Neutrophil (primary cell): ENCODE data around the gene PIANP.

Experiments
- H3K27ac ChIP-seq: fragments of 200-600 bp; sonication (generic); 2 replicates; pipeline ENCODE4 v1.5.1; 2016; ENCODE audit warnings: mild to moderate bottlenecking, moderate library complexity
- H3K27me3 ChIP-seq: fragments of 200-600 bp; sonication (generic); 2 replicates; pipeline ENCODE4 v1.6.0; 2016; ENCODE audit warnings: mild to moderate bottlenecking
- H3K36me3 ChIP-seq: fragments of 200-600 bp; sonication (generic); 2 replicates; pipeline ENCODE4 v1.5.1; 2017
- H3K4me1 ChIP-seq, 2 experiments: fragments of 200-600 bp in 1 of 2; sonication (generic) in 1 of 2; 1 replicate in 1 of 2; 2 replicates in 1 of 2; pipeline versions ENCODE4 v1.5.1 to v1.6.1; 2013 to 2016; ENCODE audit warnings: low read depth in 1 of 2, low read length in 1 of 2, mild to moderate bottlenecking in 1 of 2, moderate library complexity in 1 of 2; ENCODE audit not compliant: control insufficient read depth in 1 of 2, insufficient read depth in 1 of 2
- H3K4me3 ChIP-seq, 2 experiments: fragments of 200-600 bp in 1 of 2; sonication (generic) in 1 of 2; 1 replicate in 1 of 2; 2 replicates in 1 of 2; pipeline ENCODE4 v1.5.1; 2013 to 2016; ENCODE audit warnings: low read depth in 1 of 2, low read length in 1 of 2, mild to moderate bottlenecking in 1 of 2, moderate library complexity in 1 of 2
- H3K9me3 ChIP-seq: fragments of 200-600 bp; sonication (generic); 2 replicates; pipeline ENCODE4 v1.5.1; 2016
- CTCF ChIP-seq: fragments of 200-600 bp; sonication (generic); IDR thresholded peaks from 2 replicates; pipeline ENCODE4 v1.5.1; 2016; ENCODE audit warnings: antibody characterized with exemption

PIANP gene

DNA sequence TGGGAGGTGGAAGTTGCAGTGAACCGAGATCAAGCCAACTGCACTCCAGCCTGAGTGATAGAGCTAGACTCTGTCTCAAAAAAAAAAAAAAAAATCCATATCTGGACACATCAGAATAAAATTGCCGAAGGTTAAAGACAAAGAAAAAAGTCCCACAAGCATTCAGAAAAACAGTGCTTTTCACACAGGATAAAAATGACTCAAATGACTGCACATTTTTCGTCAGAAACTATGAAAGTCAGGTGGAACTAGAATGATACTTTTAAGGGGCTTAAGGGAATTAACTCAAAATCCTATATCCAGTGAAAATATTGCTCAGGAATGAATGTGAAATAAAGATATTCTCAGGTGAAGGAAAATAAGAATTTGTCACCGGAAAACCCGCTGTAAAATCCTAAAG is 36.1 kb upstream of the PIANP start:
- Histone ChIP-seq H3K4me3 (no peak overlapping the region), H3K9me3 (no peaks in the 10 kb centered on the region), H3K4me1 (peaks cover 19 to 25% of the 10 kb centered on the region in 2 experiments), H3K27me3 (no peaks in the 10 kb centered on the region), H3K36me3 (peaks cover 25% of the 10 kb centered on the region), H3K27ac (no peak overlapping the region)
- no peak for TF ChIP-seq CTCF

GRCh38 chr12:6735448-6736191 is 35.0 kb upstream of the PIANP start:
- H3K27me3 ChIP-seq = no peaks in the 10 kb centered on the region
- H3K4me3 ChIP-seq = no peak overlapping the region
- TF ChIP-seq CTCF = peak; percentile 63
- H3K27ac ChIP-seq = peak overlapping the region; percentile 25
- H3K4me1 ChIP-seq = peaks cover 19 to 25% of the 10 kb centered on the region in 2 experiments
- H3K9me3 ChIP-seq = no peaks in the 10 kb centered on the region
- peaks cover 36% of the 10 kb centered on the region for H3K36me3 ChIP-seq

- TF ChIP-seq CTCF = no peak
- Histone ChIP-seq H3K4me3 (no peak overlapping the region), H3K36me3 (peaks cover 45% of the 10 kb centered on the region), H3K27me3 (no peaks in the 10 kb centered on the region), H3K9me3 (no peaks in the 10 kb centered on the region), H3K4me1 (peaks cover 19 to 25% of the 10 kb centered on the region in 2 experiments), H3K27ac (no peak overlapping the region)
These were observed 34.1 kb upstream of the PIANP start for GRCh38 chr12:6734506-6735387.

DNA sequence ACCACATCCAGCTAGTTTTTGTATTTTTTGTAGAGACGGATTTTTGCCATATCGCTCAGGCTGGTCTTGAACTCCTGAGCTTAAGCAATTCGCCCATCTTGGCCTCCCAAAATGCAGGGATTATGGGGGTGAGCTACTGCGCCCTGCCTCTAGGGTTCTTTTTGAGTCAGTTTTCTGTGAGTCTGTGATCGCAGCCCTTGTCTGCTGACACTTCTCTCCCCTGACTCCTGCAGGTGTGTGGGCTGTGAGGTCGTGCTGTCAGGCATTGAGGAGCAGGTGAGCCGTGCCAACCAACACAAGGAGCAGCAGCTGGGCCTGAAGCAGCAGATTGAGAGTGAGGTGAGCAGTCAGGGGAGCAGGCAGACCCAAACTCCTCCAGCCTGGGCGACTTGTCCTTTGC is 29.6 kb upstream of the PIANP start:
- no peaks in the 10 kb centered on the region for H3K9me3 ChIP-seq
- TF ChIP-seq CTCF = no peak

GRCh38 chr12:6729186-6729585 is 28.6 kb upstream of the PIANP start:
- no peak overlapping the region for H3K27ac ChIP-seq

More for the DNA sequence above, 29.6 kb upstream of the PIANP start:
- H3K36me3 ChIP-seq = peaks cover 70% of the 10 kb centered on the region
- no peaks in the 10 kb centered on the region for H3K27me3 ChIP-seq
- no peak overlapping the region for H3K27ac ChIP-seq
- H3K4me1 ChIP-seq = peaks cover 3 to 7% of the 10 kb centered on the region in 2 experiments
- no peak overlapping the region for H3K4me3 ChIP-seq

More at GRCh38 chr12:6729186-6729585, 28.6 kb upstream of the PIANP start:
- Histone ChIP-seq H3K4me3 (no peak overlapping the region), H3K4me1 (peaks cover 12 to 13% of the 10 kb centered on the region in 2 experiments), H3K36me3 (peaks cover 62% of the 10 kb centered on the region), H3K27me3 (no peaks in the 10 kb centered on the region), H3K9me3 (no peaks in the 10 kb centered on the region)
- no peak for TF ChIP-seq CTCF
